A549 (cell line): Measurements from ENCODE around the gene GNAT2.

Experiments
- CEBPB ChIP-seq, 2 experiments: fragments of >200 bp in 1 of 2; sonication (Bioruptor Twin) in 1 of 2; formaldehyde crosslinking in 1 of 2; IDR thresholded peaks; 2 replicates each; pipeline ENCODE4 v1.6.1; 2012 to 2016
- CTCF ChIP-seq: fragments of >200 bp; sonication (Bioruptor Twin); formaldehyde crosslinking; IDR thresholded peaks from 3 replicates; pipeline ENCODE4 v1.5.1; 2016
- EP300 ChIP-seq, 2 experiments: fragments of >200 bp; sonication (Bioruptor Twin); formaldehyde crosslinking; IDR thresholded peaks; 2 replicates in 1 of 2; 3 replicates in 1 of 2; pipeline ENCODE4 v1.6.1; 2016 to 2017
- MAFK ChIP-seq: fragments of 450-650 bp; IDR thresholded peaks from 2 replicates; pipeline ENCODE4 v1.6.1; 2014; ENCODE audit not compliant: partially characterized antibody

DNA sequence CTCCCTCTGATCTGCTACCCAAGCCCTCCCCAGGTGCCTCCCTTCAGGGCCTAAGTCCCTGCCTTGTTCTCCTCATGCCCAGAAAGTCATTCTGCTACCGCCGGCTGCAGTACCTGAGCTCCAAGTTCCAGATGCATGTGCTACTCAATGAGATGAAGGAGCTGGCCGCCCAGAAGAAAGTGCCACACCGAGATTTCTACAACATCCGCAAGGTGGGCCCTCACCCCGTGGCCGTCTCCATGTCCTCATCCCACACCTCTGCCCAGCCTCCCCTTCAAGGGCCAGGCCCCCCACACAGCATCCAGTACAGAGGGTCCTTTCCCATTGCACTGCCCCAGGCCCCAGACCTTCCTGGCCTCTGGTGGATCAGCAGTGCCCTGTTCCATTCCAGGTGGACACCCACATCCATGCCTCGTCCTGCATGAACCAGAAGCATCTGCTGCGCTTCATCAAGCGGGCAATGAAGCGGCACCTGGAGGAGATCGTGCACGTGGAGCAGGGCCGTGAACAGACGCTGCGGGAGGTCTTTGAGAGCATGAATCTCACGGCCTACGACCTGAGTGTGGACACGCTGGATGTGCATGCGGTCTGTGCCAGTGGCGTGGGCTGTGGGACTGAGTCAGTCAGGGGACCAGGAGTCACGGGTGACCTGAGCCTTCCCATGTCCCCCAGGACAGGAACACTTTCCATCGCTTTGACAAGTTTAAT lies 8.4 kb upstream of the GNAT2 start:
- TF ChIP-seq CTCF (no peak), EP300 (IDR thresholded peaks at IDR 0.05) (no peak), CEBPB (IDR thresholded peaks at IDR 0.05) (no peak), MAFK (no peak)
